ENCODE results near the gene TBC1D5. TPM values are rescaled to one million over a fixed set of nuclear protein-coding genes. Genes with fewer than 3 reads are reported as not detected.

The TBC1D5 gene
- polyA plus RNA-seq, 1 experiment: 44.6 TPM

- Histone ChIP-seq H3K27me3 (ENCODE audit: control insufficient read depth, insufficient read depth, low read length) (no peaks in the 10 kb centered on the region), H3K27ac (ENCODE audit: low read depth, low read length) (no peak overlapping the region), H3K4me3 (ENCODE audit: low read depth, low read length) (no peak overlapping the region), H3K9me3 (ENCODE audit: control insufficient read depth, insufficient read depth, low read length) (no peaks in the 10 kb centered on the region)
- ChIA-PET CTCF (interaction anchor here (1.6 to 2.3 kb wide), 3 partner anchors 104 to 534 kb away, joined by 3 to 12 read pairs (median 6); no protein-coding TSS in a partner anchor), POLR2A (no interaction called here)
- no peak for DNase-seq (ENCODE audit: low read depth, low spot score)
- TF ChIP-seq, protein P1, sequence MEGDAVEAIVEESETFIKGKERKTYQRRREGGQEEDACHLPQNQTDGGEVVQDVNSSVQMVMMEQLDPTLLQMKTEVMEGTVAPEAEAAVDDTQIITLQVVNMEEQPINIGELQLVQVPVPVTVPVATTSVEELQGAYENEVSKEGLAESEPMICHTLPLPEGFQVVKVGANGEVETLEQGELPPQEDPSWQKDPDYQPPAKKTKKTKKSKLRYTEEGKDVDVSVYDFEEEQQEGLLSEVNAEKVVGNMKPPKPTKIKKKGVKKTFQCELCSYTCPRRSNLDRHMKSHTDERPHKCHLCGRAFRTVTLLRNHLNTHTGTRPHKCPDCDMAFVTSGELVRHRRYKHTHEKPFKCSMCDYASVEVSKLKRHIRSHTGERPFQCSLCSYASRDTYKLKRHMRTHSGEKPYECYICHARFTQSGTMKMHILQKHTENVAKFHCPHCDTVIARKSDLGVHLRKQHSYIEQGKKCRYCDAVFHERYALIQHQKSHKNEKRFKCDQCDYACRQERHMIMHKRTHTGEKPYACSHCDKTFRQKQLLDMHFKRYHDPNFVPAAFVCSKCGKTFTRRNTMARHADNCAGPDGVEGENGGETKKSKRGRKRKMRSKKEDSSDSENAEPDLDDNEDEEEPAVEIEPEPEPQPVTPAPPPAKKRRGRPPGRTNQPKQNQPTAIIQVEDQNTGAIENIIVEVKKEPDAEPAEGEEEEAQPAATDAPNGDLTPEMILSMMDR (IDR thresholded peaks at IDR 0.05; ENCODE audit: low read depth, low read length): no peak
Measured at GRCh38 chr3:17307482-17307881, 434.9 kb downstream of the TBC1D5 start.

DNA sequence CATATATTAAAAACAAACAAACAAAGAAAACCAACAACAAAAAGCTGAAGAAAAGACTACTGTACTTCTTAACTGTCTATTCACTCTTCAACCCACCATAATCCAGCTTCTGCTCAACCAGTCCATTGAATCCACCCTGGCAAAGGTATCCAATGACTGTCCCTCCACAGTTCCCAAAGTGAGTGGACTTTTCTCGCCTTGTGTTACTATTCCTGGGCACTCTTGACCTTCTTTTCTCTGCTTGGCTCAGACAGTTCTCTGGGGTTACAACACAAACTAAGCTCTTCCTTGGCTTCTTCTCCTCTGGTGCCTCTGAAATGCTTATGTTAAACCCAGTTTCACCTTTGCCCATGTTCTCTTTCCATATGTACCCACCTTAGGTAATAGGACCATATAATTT lies 437.5 kb downstream of the TBC1D5 start:
- no peaks in the 10 kb centered on the region for H3K9me3 ChIP-seq (ENCODE audit: control insufficient read depth, insufficient read depth, low read length)
- no peaks in the 10 kb centered on the region for H3K27me3 ChIP-seq (ENCODE audit: control insufficient read depth, insufficient read depth, low read length)
- H3K4me3 ChIP-seq (ENCODE audit: low read depth, low read length): no peak overlapping the region
- CTCF ChIA-PET: interaction anchor here (1.4 kb wide), 1 partner anchor 108 kb away, joined by 5 read pairs; no protein-coding TSS in a partner anchor
- DNase-seq (ENCODE audit: low read depth, low spot score): no peak
- POLR2A ChIA-PET: no interaction called here
- TF ChIP-seq, protein P1 (IDR thresholded peaks at IDR 0.05; ENCODE audit: low read depth, low read length): no peak
- H3K27ac ChIP-seq (ENCODE audit: low read depth, low read length): no peak overlapping the region

DNA sequence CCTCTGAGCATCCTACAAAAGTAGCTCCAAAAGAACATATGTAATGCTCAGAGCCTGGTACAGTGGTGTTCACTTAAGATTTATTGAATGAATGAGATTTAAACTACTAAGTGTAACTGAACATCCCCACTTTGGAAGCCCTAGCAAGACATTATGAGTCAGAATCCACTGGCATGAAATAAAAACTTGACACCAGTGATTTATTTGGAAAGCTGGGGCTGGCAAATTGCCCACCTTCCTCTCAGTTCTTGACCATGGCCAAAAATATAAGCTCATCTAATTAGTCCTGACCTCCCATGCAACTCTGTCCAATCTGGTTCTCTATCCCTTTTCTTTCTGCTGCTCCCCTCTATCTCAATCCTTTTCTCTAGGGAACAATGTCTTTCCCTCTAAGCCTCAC lies 439.7 kb downstream of the TBC1D5 start:
- no peak for DNase-seq (ENCODE audit: low read depth, low spot score)
- CTCF ChIA-PET: interaction anchor here (2.3 kb wide), 1 partner anchor 111 kb away, joined by 9 read pairs; no protein-coding TSS in a partner anchor
- no peak overlapping the region for H3K27ac ChIP-seq (ENCODE audit: low read depth, low read length)
- no peaks in the 10 kb centered on the region for H3K27me3 ChIP-seq (ENCODE audit: control insufficient read depth, insufficient read depth, low read length)
- H3K9me3 ChIP-seq (ENCODE audit: control insufficient read depth, insufficient read depth, low read length): no peaks in the 10 kb centered on the region
- no peak overlapping the region for H3K4me3 ChIP-seq (ENCODE audit: low read depth, low read length)
- POLR2A ChIA-PET: no interaction called here
- TF ChIP-seq, protein P1 (IDR thresholded peaks at IDR 0.05; ENCODE audit: low read depth, low read length): no peak

GRCh38 chr3:17302170-17302569 lies 440.3 kb downstream of the TBC1D5 start:
- Histone ChIP-seq H3K27ac (ENCODE audit: low read depth, low read length) (no peak overlapping the region), H3K4me3 (ENCODE audit: low read depth, low read length) (no peak overlapping the region), H3K9me3 (ENCODE audit: control insufficient read depth, insufficient read depth, low read length) (no peaks in the 10 kb centered on the region), H3K27me3 (ENCODE audit: control insufficient read depth, insufficient read depth, low read length) (no peaks in the 10 kb centered on the region)
- TF ChIP-seq, protein P1 (IDR thresholded peaks at IDR 0.05; ENCODE audit: low read depth, low read length): no peak
- no peak for DNase-seq (ENCODE audit: low read depth, low spot score)
- ChIA-PET POLR2A (no interaction called here), CTCF (interaction anchor here (1.4 to 2.3 kb wide), 2 partner anchors 111 to 540 kb away, joined by 7 to 9 read pairs; no protein-coding TSS in a partner anchor)

DNA sequence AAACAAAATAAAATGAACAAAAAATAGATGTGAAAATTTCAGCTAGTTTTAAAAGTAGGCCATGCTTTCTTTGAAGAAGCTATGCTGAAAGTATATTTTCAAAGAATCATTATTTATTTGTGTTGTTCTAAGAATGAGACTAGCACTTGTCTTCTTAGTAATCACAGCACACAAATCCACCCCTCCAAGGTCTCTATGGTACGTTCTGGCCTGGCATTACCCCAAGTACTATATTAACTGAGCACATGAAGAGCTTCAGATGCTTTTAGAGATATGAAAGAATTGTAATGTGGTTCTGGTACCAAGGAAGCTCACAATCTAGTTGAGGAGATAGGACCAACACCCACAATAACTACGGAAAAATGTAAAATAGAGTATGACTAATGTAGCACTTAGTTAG lies 441.2 kb downstream of the TBC1D5 start:
- H3K4me3 ChIP-seq (ENCODE audit: low read depth, low read length): no peak overlapping the region
- no peaks in the 10 kb centered on the region for H3K9me3 ChIP-seq (ENCODE audit: control insufficient read depth, insufficient read depth, low read length)
- POLR2A ChIA-PET: no interaction called here
- H3K27me3 ChIP-seq (ENCODE audit: control insufficient read depth, insufficient read depth, low read length): no peaks in the 10 kb centered on the region
- no peak for DNase-seq (ENCODE audit: low read depth, low spot score)
- no peak overlapping the region for H3K27ac ChIP-seq (ENCODE audit: low read depth, low read length)
- CTCF ChIA-PET: interaction anchor here (0.6 to 2.3 kb wide), 4 partner anchors 101 to 1088 kb away, joined by 3 to 9 read pairs (median 5); no protein-coding TSS in a partner anchor
- TF ChIP-seq, protein P1 (IDR thresholded peaks at IDR 0.05; ENCODE audit: low read depth, low read length): no peak

Measured in AG04450 (cell line).